HUES6 (cell line): ENCODE measurements around the gene KRTAP10-5.

Source experiments
- H3K27ac ChIP-seq: 2 replicates; pipeline ENCODE4 v1.7.0; 2013; ENCODE audit warnings: low read depth, mild to moderate bottlenecking, low read length, inconsistent platforms
- H3K27me3 ChIP-seq: 2 replicates; pipeline ENCODE4 v1.6.1; 2013; ENCODE audit warnings: low read length; ENCODE audit not compliant: control insufficient read depth, insufficient read depth
- H3K36me3 ChIP-seq: 2 replicates; pipeline ENCODE4 v1.6.1; 2013; ENCODE audit warnings: low read length; ENCODE audit not compliant: control insufficient read depth, insufficient read depth
- H3K4me1 ChIP-seq: 2 replicates; pipeline ENCODE4 v1.6.1; 2013; ENCODE audit warnings: low read length; ENCODE audit not compliant: control insufficient read depth, insufficient read depth
- H3K4me3 ChIP-seq: 2 replicates; pipeline ENCODE4 v1.5.1; 2013; ENCODE audit warnings: low read depth, low read length
- H3K9ac ChIP-seq: one replicate; pipeline ENCODE4 v1.6.1; 2013; ENCODE audit warnings: mild to moderate bottlenecking, low read length
- H3K9me3 ChIP-seq: 2 replicates; pipeline ENCODE4 v1.6.1; 2013; ENCODE audit warnings: low read depth, low read length; ENCODE audit not compliant: control insufficient read depth, insufficient read depth

Gene KRTAP10-5

GRCh38 chr21:44540741-44541288, 39.6 kb downstream of the KRTAP10-5 start:
- Histone ChIP-seq H3K9ac (no peak overlapping the region), H3K36me3 (no peaks in the 10 kb centered on the region), H3K4me1 (no peaks in the 10 kb centered on the region), H3K27ac (no peak overlapping the region), H3K4me3 (no peak overlapping the region), H3K9me3 (peaks cover 10% of the 10 kb centered on the region), H3K27me3 (no peaks in the 10 kb centered on the region)

- Histone ChIP-seq H3K4me1 (no peaks in the 10 kb centered on the region), H3K9me3 (peaks cover 10% of the 10 kb centered on the region), H3K27me3 (no peaks in the 10 kb centered on the region), H3K9ac (no peak within 1 kb of the TSS), H3K27ac (no peak within 1 kb of the TSS), H3K36me3 (no peaks in the 10 kb centered on the region), H3K4me3 (no peak within 1 kb of the TSS)
Observed at GRCh38 chr21:44539991-44540666, 40.3 kb downstream of the KRTAP10-5 start, which contains the start of gene KRTAP10-1. Gene KRTAP10-1, minus strand, starts transcription at chr21:44540195. Its CDS starts 45 bp downstream, at chr21:44540150.

GRCh38 chr21:44539046-44539445, 41.4 kb downstream of the KRTAP10-5 start:
- no peaks in the 10 kb centered on the region for H3K4me1 ChIP-seq
- H3K9me3 ChIP-seq = peaks cover 12% of the 10 kb centered on the region
- no peak overlapping the region for H3K27ac ChIP-seq
- no peak overlapping the region for H3K4me3 ChIP-seq
- no peak overlapping the region for H3K9ac ChIP-seq
- H3K27me3 ChIP-seq = no peaks in the 10 kb centered on the region
- no peaks in the 10 kb centered on the region for H3K36me3 ChIP-seq

GRCh38 chr21:44537930-44538911, 42.2 kb downstream of the KRTAP10-5 start:
- Histone ChIP-seq H3K4me1 (no peaks in the 10 kb centered on the region), H3K27ac (no peak overlapping the region), H3K9ac (no peak overlapping the region), H3K27me3 (no peaks in the 10 kb centered on the region), H3K4me3 (no peak overlapping the region), H3K36me3 (no peaks in the 10 kb centered on the region), H3K9me3 (peaks cover 7% of the 10 kb centered on the region)

GRCh38 chr21:44535963-44536362, 44.4 kb downstream of the KRTAP10-5 start:
- Histone ChIP-seq H3K9ac (no peak overlapping the region), H3K36me3 (no peaks in the 10 kb centered on the region), H3K27me3 (no peaks in the 10 kb centered on the region), H3K4me1 (no peaks in the 10 kb centered on the region), H3K27ac (no peak overlapping the region), H3K9me3 (0 out of 2 replicates have a peak, but pooled peaks cover 2% of the 10 kb centered on the region), H3K4me3 (no peak overlapping the region)

- no peak overlapping the region for H3K27ac ChIP-seq
- H3K36me3 ChIP-seq = no peaks in the 10 kb centered on the region
- H3K9me3 ChIP-seq = 0 out of 2 replicates have a peak, but pooled peaks cover 2% of the 10 kb centered on the region
- no peaks in the 10 kb centered on the region for H3K27me3 ChIP-seq
- H3K4me1 ChIP-seq = no peaks in the 10 kb centered on the region
- no peak overlapping the region for H3K4me3 ChIP-seq
- no peak overlapping the region for H3K9ac ChIP-seq
Observed at GRCh38 chr21:44534688-44535087, 45.7 kb downstream of the KRTAP10-5 start.

- H3K36me3 ChIP-seq = no peaks in the 10 kb centered on the region
- no peak overlapping the region for H3K4me3 ChIP-seq
- 0 out of 2 replicates have a peak, but pooled peaks cover 2% of the 10 kb centered on the region for H3K9me3 ChIP-seq
- H3K27ac ChIP-seq = no peak overlapping the region
- H3K27me3 ChIP-seq = no peaks in the 10 kb centered on the region
- H3K4me1 ChIP-seq = no peaks in the 10 kb centered on the region
- H3K9ac ChIP-seq = no peak overlapping the region
Observed at GRCh38 chr21:44533891-44534627, 46.3 kb downstream of the KRTAP10-5 start.

- Histone ChIP-seq H3K27ac (no peak overlapping the region), H3K4me1 (no peaks in the 10 kb centered on the region), H3K27me3 (no peaks in the 10 kb centered on the region), H3K9ac (no peak overlapping the region), H3K36me3 (no peaks in the 10 kb centered on the region), H3K4me3 (no peak overlapping the region), H3K9me3 (0 out of 2 replicates have a peak, but pooled peaks cover 2% of the 10 kb centered on the region)
Observed at GRCh38 chr21:44533121-44533890, 47.1 kb downstream of the KRTAP10-5 start.

GRCh38 chr21:44532712-44533111, 47.7 kb downstream of the KRTAP10-5 start:
- Histone ChIP-seq H3K36me3 (no peaks in the 10 kb centered on the region), H3K4me1 (no peaks in the 10 kb centered on the region), H3K27ac (no peak overlapping the region), H3K9me3 (0 out of 2 replicates have a peak, but pooled peaks cover 2% of the 10 kb centered on the region), H3K4me3 (no peak overlapping the region), H3K9ac (no peak overlapping the region), H3K27me3 (no peaks in the 10 kb centered on the region)
